H9 (cell line): ENCODE results near the gene DNAJB6. TPM values are rescaled to one million over a fixed set of nuclear protein-coding genes. Genes with fewer than 3 reads are reported as not detected.

ENCODE experiments used
- DNase-seq: peaks from one replicate; pipeline ENCODE4 v3.0.0-alpha.2; 2017
- H2AFZ ChIP-seq: one replicate; pipeline ENCODE4 v1.6.1; 2013; ENCODE audit warnings: mild to moderate bottlenecking, low read length, control low read depth, moderate library complexity
- H2AK5ac ChIP-seq: 2 replicates; pipeline ENCODE4 v1.6.1; 2013; ENCODE audit warnings: low read length, control low read depth, mixed read lengths; ENCODE audit not compliant: insufficient read length
- H2BK120ac ChIP-seq: one replicate; pipeline ENCODE4 v1.6.1; 2013; ENCODE audit warnings: low read depth, mild to moderate bottlenecking, low read length, control low read depth, inconsistent platforms; ENCODE audit not compliant: poor library complexity, severe bottlenecking
- H2BK12ac ChIP-seq: 2 replicates; pipeline ENCODE4 v1.6.1; 2013; ENCODE audit warnings: low read length, control low read depth, mixed read lengths, low read depth; ENCODE audit not compliant: insufficient read length
- H2BK15ac ChIP-seq: 2 replicates; pipeline ENCODE4 v1.6.1; 2013; ENCODE audit warnings: low read depth, low read length, control low read depth
- H2BK20ac ChIP-seq: one replicate; pipeline ENCODE4 v1.6.1; 2013; ENCODE audit warnings: low read depth, mild to moderate bottlenecking, low read length, control low read depth, inconsistent platforms; ENCODE audit not compliant: poor library complexity, severe bottlenecking
- H2BK5ac ChIP-seq: 2 replicates; pipeline ENCODE4 v1.6.1; 2013; ENCODE audit warnings: low read length, control low read depth, mixed read lengths; ENCODE audit not compliant: insufficient read length
- H3K14ac ChIP-seq: 2 replicates; pipeline ENCODE4 v1.6.1; 2013; ENCODE audit warnings: low read length, control low read depth; ENCODE audit not compliant: insufficient read depth
- H3K18ac ChIP-seq: 2 replicates; pipeline ENCODE4 v1.6.1; 2013; ENCODE audit warnings: low read depth, mild to moderate bottlenecking, mixed read lengths, low read length, control low read depth; ENCODE audit not compliant: insufficient read length
- H3K23ac ChIP-seq: 2 replicates; pipeline ENCODE4 v1.6.1; 2013; ENCODE audit warnings: low read length, control low read depth, mixed read lengths, low read depth; ENCODE audit not compliant: insufficient read length
- H3K23me2 ChIP-seq: 2 replicates; pipeline ENCODE4 v1.6.1; 2013; ENCODE audit warnings: low read depth, mild to moderate bottlenecking, mixed read lengths, low read length, control low read depth; ENCODE audit not compliant: insufficient read length, poor library complexity, severe bottlenecking
- H3K27ac ChIP-seq: 2 replicates; pipeline ENCODE4 v1.5.1; 2013; ENCODE audit warnings: low read length, control low read depth, mixed read lengths, low read depth; ENCODE audit not compliant: insufficient read length
- H3K27me3 ChIP-seq: 2 replicates; pipeline ENCODE4 v1.6.1; 2013; ENCODE audit warnings: low read length, control low read depth, inconsistent platforms; ENCODE audit not compliant: insufficient read depth
- H3K4ac ChIP-seq: 2 replicates; pipeline ENCODE4 v1.6.1; 2013; ENCODE audit warnings: low read depth, mild to moderate bottlenecking, control low read depth, inconsistent platforms, low read length, moderate library complexity
- H3K4me1 ChIP-seq: 2 replicates; pipeline ENCODE4 v1.6.1; 2013; ENCODE audit warnings: low read length, control low read depth, inconsistent platforms; ENCODE audit not compliant: insufficient read depth
- H3K4me2 ChIP-seq: 2 replicates; pipeline ENCODE4 v1.6.1; 2013; ENCODE audit warnings: low read length, control low read depth, mixed read lengths; ENCODE audit not compliant: insufficient read length, insufficient read depth
- H3K56ac ChIP-seq: 2 replicates; pipeline ENCODE4 v1.6.1; 2013; ENCODE audit warnings: low read depth, mild to moderate bottlenecking, mixed read lengths, low read length, control low read depth; ENCODE audit not compliant: insufficient read length
- H3K79me1 ChIP-seq: 2 replicates; pipeline ENCODE4 v1.6.1; 2013; ENCODE audit warnings: low read depth, mild to moderate bottlenecking, moderate library complexity, low read length, control low read depth, inconsistent platforms; ENCODE audit not compliant: insufficient read depth, poor library complexity, severe bottlenecking
- H3K79me2 ChIP-seq: 2 replicates; pipeline ENCODE4 v1.6.1; 2013; ENCODE audit warnings: low read length, control low read depth, inconsistent platforms; ENCODE audit not compliant: insufficient read depth
- H3K9ac ChIP-seq: 2 replicates; pipeline ENCODE4 v1.6.1; 2013; ENCODE audit warnings: low read length, control low read depth, mixed read lengths; ENCODE audit not compliant: insufficient read length; ENCODE audit errors: extremely low read depth
- H3K9me3 ChIP-seq: one replicate; pipeline ENCODE4 v1.6.1; 2013; ENCODE audit warnings: low read depth, low read length, inconsistent platforms; ENCODE audit not compliant: control insufficient read depth
- H3T11ph ChIP-seq: one replicate; pipeline ENCODE4 v1.6.1; 2013; ENCODE audit warnings: mild to moderate bottlenecking, low read length, control low read depth, inconsistent platforms
- H4K20me1 ChIP-seq: one replicate; pipeline ENCODE4 v1.6.1; 2013; ENCODE audit not compliant: control insufficient read depth, insufficient read length, insufficient read depth
- H4K5ac ChIP-seq: 2 replicates; pipeline ENCODE4 v1.6.1; 2013; ENCODE audit warnings: low read depth, mild to moderate bottlenecking, mixed read lengths, low read length, control low read depth; ENCODE audit not compliant: insufficient read length
- H4K8ac ChIP-seq: replicated peaks from 2 replicates; pipeline ENCODE4 v1.6.1; 2013; ENCODE audit warnings: low read length, control low read depth, mixed read lengths, low read depth; ENCODE audit not compliant: insufficient read length
- H4K91ac ChIP-seq: 2 replicates; pipeline ENCODE4 v1.6.1; 2013; ENCODE audit warnings: low read depth, mild to moderate bottlenecking, moderate library complexity, mixed read lengths, low read length, control low read depth; ENCODE audit not compliant: insufficient read length
- H3K27ac Mint-ChIP-seq, 3 experiments: 2 replicates in 2 of 3; 3 replicates in 1 of 3; pipeline ENCODE4 v1.8.0; 2020 to 2021; ENCODE audit warnings: mixed read lengths in 3 of 3, mild to moderate bottlenecking in 1 of 3, moderate library complexity in 1 of 3
- H3K27me3 Mint-ChIP-seq: 2 replicates; pipeline ENCODE4 v1.8.0; 2021; ENCODE audit warnings: low read depth, mild to moderate bottlenecking, moderate library complexity, mixed read lengths
- H3K36me3 Mint-ChIP-seq, 3 experiments: 2 replicates in 2 of 3; 3 replicates in 1 of 3; pipeline ENCODE4 v1.8.0; 2020 to 2021; ENCODE audit warnings: low read depth in 3 of 3, mixed read lengths in 3 of 3; ENCODE audit not compliant: insufficient read depth in 1 of 3
- H3K4me1 Mint-ChIP-seq, 2 experiments: 2 replicates each; pipeline ENCODE4 v1.8.0; 2020; ENCODE audit warnings: mixed read lengths in 2 of 2
- H3K4me3 Mint-ChIP-seq, 2 experiments: 2 replicates in 1 of 2; 3 replicates in 1 of 2; pipeline ENCODE4 v1.8.0; 2020 to 2021; ENCODE audit warnings: mild to moderate bottlenecking in 2 of 2, mixed read lengths in 2 of 2, moderate library complexity in 1 of 2
- H3K9me3 Mint-ChIP-seq, 2 experiments: 2 replicates in 1 of 2; 3 replicates in 1 of 2; pipeline ENCODE4 v1.8.0; 2020; ENCODE audit warnings: mild to moderate bottlenecking in 2 of 2, mixed read lengths in 2 of 2, moderate library complexity in 1 of 2
- WGBS: extraction: QIAGEN DNeasy Blood & Tissue Kit; methylation state at CpG from one replicate; pipeline ENCODE4 v1.1.7; 2013; ENCODE audit warnings: missing lambda C conversion rate, low lambda C conversion rate, mixed read lengths; ENCODE audit not compliant: insufficient read length; ENCODE audit errors: extremely low coverage; 5-methylcytosine and 5-hydroxymethylcytosine counted together
- total RNA-seq: library from RNA; stranded (reverse); gene quantifications from 2 replicates; pipeline ENCODE4 v1.2.1, GENCODE V29; 2021
- TF ChIP-seq, protein P1 (sequence below): fragments of 200-600 bp; sonication (generic); conservative IDR thresholded peaks from 3 replicates; pipeline ENCODE4 v1.8.0; 2021; ENCODE audit warnings: antibody characterized with exemption, mild to moderate bottlenecking

DNAJB6 gene
- total RNA-seq, 1 experiment from 2014 or later: 215 TPM

DNA sequence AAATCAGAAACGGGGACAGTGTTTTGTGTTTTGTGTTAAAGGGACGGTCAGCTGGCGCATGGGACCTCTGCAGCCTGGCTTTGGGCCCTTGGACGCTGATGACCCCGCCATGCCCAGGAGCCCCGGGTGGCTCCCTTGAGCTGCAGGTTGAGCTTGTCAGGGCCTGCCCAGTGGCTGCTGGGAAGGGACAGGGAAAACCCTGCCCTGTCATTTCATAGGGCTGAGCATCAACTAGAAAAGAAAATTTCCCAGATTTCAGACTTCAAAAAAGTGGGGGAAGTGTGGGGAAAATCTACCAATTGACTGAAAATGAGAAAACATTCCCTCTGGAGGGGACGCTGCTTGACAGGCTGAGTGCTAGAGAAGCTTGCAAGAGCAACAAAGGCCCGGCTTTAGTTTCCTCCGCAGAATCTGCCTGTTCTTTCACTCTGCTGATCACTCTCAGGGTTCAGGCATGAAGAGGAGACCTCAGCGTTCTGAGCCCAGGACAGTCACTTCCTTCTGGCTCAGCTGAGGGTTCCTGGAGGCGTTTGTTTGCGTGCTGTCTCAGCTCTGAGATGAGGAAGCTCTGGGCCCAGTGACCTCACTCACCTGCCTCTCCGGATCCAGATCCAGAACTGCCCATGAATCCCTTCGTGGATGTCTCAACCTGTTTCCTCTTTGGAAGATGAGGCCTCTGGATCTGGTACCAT, 18.6 kb upstream of the DNAJB6 start:
- Histone ChIP-seq H3K27me3 (no peaks in the 10 kb centered on the region), H4K91ac (no peak overlapping the region), H3T11ph (no peak overlapping the region), H4K5ac (no peak overlapping the region), H3K14ac (no peak overlapping the region), H2AFZ (no peak overlapping the region), H4K20me1 (no peaks in the 10 kb centered on the region), H3K79me1 (no peaks in the 10 kb centered on the region), H3K4me2 (no peak overlapping the region), H3K9ac (no peak overlapping the region), H3K23me2 (no peaks in the 10 kb centered on the region), H3K27ac (no peak overlapping the region), H2BK20ac (no peak overlapping the region), H2BK12ac (no peak overlapping the region), H3K56ac (no peak overlapping the region), H2AK5ac (no peak overlapping the region), H3K23ac (no peak overlapping the region), H4K8ac (no peak overlapping the region), H3K9me3 (no peaks in the 10 kb centered on the region), H2BK15ac (no peak overlapping the region), H3K18ac (peak overlapping the region; percentile 34), H2BK120ac (no peak overlapping the region), H2BK5ac (no peak overlapping the region), H3K79me2 (no peaks in the 10 kb centered on the region), H3K4ac (no peak overlapping the region; the same call in 1 of the 2 replicates), H3K4me1 (no peaks in the 10 kb centered on the region; the same call in 1 of the 2 replicates)
- H3K27ac Mint-ChIP-seq: peak overlapping the region; percentile 36 to 92 (median 90)
- DNase-seq: no peak
- H3K36me3 Mint-ChIP-seq: no peaks in the 10 kb centered on the region; a peak in 2 of 7 replicates
- H3K4me1 Mint-ChIP-seq: peaks cover 24 to 33% of the 10 kb centered on the region in 2 experiments
- no peaks in the 10 kb centered on the region for H3K27me3 Mint-ChIP-seq
- peaks cover 0 to 2% of the 10 kb centered on the region in 2 experiments; a peak in 1 of 5 replicates for H3K9me3 Mint-ChIP-seq
- WGBS: no CpG with 5 or more reads among the region's 14 CpGs
- no peak overlapping the region for H3K4me3 Mint-ChIP-seq
- TF ChIP-seq, protein P1, sequence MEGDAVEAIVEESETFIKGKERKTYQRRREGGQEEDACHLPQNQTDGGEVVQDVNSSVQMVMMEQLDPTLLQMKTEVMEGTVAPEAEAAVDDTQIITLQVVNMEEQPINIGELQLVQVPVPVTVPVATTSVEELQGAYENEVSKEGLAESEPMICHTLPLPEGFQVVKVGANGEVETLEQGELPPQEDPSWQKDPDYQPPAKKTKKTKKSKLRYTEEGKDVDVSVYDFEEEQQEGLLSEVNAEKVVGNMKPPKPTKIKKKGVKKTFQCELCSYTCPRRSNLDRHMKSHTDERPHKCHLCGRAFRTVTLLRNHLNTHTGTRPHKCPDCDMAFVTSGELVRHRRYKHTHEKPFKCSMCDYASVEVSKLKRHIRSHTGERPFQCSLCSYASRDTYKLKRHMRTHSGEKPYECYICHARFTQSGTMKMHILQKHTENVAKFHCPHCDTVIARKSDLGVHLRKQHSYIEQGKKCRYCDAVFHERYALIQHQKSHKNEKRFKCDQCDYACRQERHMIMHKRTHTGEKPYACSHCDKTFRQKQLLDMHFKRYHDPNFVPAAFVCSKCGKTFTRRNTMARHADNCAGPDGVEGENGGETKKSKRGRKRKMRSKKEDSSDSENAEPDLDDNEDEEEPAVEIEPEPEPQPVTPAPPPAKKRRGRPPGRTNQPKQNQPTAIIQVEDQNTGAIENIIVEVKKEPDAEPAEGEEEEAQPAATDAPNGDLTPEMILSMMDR: no peak
